Hepatocyte (in vitro differentiated cells): ENCODE data around the gene KIRREL3. TPM values are rescaled to one million over a fixed set of nuclear protein-coding genes. Genes with fewer than 3 reads are reported as not detected.

ENCODE experiments used
- DNase-seq: peaks from one replicate; pipeline ENCODE4 v3.0.0-alpha.2; 2016; ENCODE audit warnings: low spot score
- H2AFZ ChIP-seq: fragments of 200-600 bp; sonication (generic); 2 replicates; pipeline ENCODE4 v1.6.0; 2016; ENCODE audit warnings: antibody characterized with exemption, mild to moderate bottlenecking
- H3K27ac ChIP-seq: fragments of 200-600 bp; sonication (generic); 2 replicates; pipeline ENCODE4 v1.5.1; 2016; ENCODE audit warnings: mild to moderate bottlenecking
- H3K27me3 ChIP-seq: fragments of 200-600 bp; sonication (generic); 2 replicates; pipeline ENCODE4 v1.6.1; 2016
- H3K36me3 ChIP-seq: fragments of 200-600 bp; sonication (generic); replicated peaks from 2 replicates; pipeline ENCODE4 v1.5.1; 2016; ENCODE audit warnings: low read depth; ENCODE audit not compliant: insufficient read depth
- H3K4me1 ChIP-seq: fragments of 200-600 bp; sonication (generic); 2 replicates; pipeline ENCODE4 v1.5.1; 2016; ENCODE audit warnings: mild to moderate bottlenecking, moderate library complexity; ENCODE audit not compliant: insufficient read depth
- H3K4me2 ChIP-seq: fragments of 200-600 bp; sonication (generic); 2 replicates; pipeline ENCODE4 v1.6.0; 2016
- H3K4me3 ChIP-seq: fragments of 200-600 bp; sonication (generic); 2 replicates; pipeline ENCODE4 v1.5.1; 2016; ENCODE audit warnings: mild to moderate bottlenecking
- H3K79me2 ChIP-seq: fragments of 200-600 bp; sonication (generic); 2 replicates; pipeline ENCODE4 v1.6.0; 2017; ENCODE audit warnings: mild to moderate bottlenecking
- H3K9me2 ChIP-seq: fragments of 200-600 bp; sonication (generic); replicated peaks from 2 replicates; pipeline ENCODE4 v1.6.0; 2017; ENCODE audit warnings: mild to moderate bottlenecking; ENCODE audit not compliant: insufficient read depth
- H3K9me3 ChIP-seq: fragments of 200-600 bp; sonication (generic); 2 replicates; pipeline ENCODE4 v1.5.1; 2016; ENCODE audit warnings: low read depth, mild to moderate bottlenecking
- H4K20me1 ChIP-seq: fragments of 200-600 bp; sonication (generic); 2 replicates; pipeline ENCODE4 v1.6.0; 2016; ENCODE audit warnings: mild to moderate bottlenecking; ENCODE audit not compliant: insufficient read depth, poor library complexity, severe bottlenecking
- EZH2 ChIP-seq: fragments of 200-600 bp; sonication (generic); IDR thresholded peaks from 2 replicates; pipeline ENCODE4 v1.6.1; 2016; ENCODE audit warnings: antibody characterized with exemption, mild to moderate bottlenecking, borderline replicate concordance
- EZH2phosphoT487 ChIP-seq: fragments of 200-600 bp; sonication (generic); IDR thresholded peaks from one replicate; pipeline ENCODE4 v1.6.1; 2018; ENCODE audit warnings: antibody characterized with exemption, mild to moderate bottlenecking, low read depth, moderate library complexity; ENCODE audit not compliant: unreplicated experiment, severe bottlenecking
- WGBS: methylation state at CpG from one replicate; pipeline ENCODE4 v1.1.6; 2016; ENCODE audit warnings: low lambda C conversion rate; ENCODE audit errors: missing lambda C conversion rate; 5-methylcytosine and 5-hydroxymethylcytosine counted together
- polyA plus RNA-seq: library from polyadenylated mRNA; unstranded; fragments of >200 nt; fragmentation: Nextera tagmentation; extraction: Ambion mirVana; gene quantifications from 2 replicates; pipeline ENCODE4 v1.2.1, GENCODE V29; 2016
- total RNA-seq: library from RNA; depleted of rRNA; stranded (reverse); fragments of >200 nt; gene quantifications from 2 replicates; pipeline ENCODE4 v1.2.3, GENCODE V29; 2014
- TF ChIP-seq, protein P1 (sequence below): fragments of 200-600 bp; sonication (generic); IDR thresholded peaks from 2 replicates; pipeline ENCODE4 v1.5.1; 2016; ENCODE audit warnings: antibody characterized with exemption, mild to moderate bottlenecking; ENCODE audit not compliant: poor library complexity

Gene KIRREL3
- total and polyA plus RNA-seq, 2 experiments from 2014 or later: 0.33 to 0.86 TPM

DNA sequence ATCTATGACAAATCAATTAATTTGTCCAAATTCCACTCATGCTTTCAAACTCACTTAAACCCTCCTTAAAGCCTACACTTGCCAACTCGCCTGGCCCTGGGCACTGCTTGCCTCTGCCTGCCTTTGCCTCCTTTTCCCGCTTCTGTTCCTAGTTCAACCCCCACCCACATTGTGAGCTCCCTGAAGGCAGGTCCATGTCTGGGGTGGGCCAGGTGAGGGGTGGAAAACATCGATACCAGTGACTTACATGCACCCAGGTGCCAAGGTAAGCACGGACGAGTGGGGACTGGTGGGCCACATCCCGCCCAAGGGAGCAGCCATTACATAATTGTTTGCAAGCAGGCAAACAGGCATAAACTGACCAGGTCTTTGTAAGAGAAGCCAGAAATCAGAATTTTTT lies 498.9 kb downstream of the KIRREL3 start:
- Histone ChIP-seq H2AFZ (no peak overlapping the region), H3K79me2 (no peaks in the 10 kb centered on the region), H3K36me3 (no peaks in the 10 kb centered on the region), H3K9me3 (no peaks in the 10 kb centered on the region), H3K4me1 (no peaks in the 10 kb centered on the region), H3K9me2 (no peaks in the 10 kb centered on the region), H3K4me2 (no peak overlapping the region), H4K20me1 (no peaks in the 10 kb centered on the region), H3K27ac (no peak overlapping the region), H3K27me3 (peaks cover 44% of the 10 kb centered on the region), H3K4me3 (no peak overlapping the region)
- no peak for TF ChIP-seq EZH2
- no peak for TF ChIP-seq EZH2phosphoT487
- TF ChIP-seq, protein P1, sequence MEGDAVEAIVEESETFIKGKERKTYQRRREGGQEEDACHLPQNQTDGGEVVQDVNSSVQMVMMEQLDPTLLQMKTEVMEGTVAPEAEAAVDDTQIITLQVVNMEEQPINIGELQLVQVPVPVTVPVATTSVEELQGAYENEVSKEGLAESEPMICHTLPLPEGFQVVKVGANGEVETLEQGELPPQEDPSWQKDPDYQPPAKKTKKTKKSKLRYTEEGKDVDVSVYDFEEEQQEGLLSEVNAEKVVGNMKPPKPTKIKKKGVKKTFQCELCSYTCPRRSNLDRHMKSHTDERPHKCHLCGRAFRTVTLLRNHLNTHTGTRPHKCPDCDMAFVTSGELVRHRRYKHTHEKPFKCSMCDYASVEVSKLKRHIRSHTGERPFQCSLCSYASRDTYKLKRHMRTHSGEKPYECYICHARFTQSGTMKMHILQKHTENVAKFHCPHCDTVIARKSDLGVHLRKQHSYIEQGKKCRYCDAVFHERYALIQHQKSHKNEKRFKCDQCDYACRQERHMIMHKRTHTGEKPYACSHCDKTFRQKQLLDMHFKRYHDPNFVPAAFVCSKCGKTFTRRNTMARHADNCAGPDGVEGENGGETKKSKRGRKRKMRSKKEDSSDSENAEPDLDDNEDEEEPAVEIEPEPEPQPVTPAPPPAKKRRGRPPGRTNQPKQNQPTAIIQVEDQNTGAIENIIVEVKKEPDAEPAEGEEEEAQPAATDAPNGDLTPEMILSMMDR: no peak
- 84% methylated on average over 6 of the region's 6 CpGs for WGBS
- DNase-seq: no peak

DNA sequence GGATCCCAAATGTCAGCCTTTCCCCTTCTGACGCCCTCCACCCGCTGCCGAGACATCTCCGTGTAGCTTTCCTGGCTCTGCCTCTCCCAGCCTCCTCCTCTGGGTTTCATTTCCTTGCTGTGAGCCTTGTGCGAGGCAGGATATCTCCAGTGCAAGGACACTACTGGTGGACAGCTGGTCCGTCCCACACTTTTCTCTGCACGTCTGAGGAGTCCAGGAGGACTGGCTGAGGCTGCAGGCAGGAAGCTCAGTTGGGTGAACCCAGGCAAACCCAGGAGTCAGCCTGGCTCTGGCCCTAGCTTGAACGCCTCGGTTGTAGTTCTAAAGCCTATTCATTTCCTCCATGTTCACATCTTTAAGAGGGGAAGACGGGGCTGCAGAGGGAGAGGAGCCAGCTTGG lies 499.6 kb downstream of the KIRREL3 start:
- Histone ChIP-seq H3K27me3 (peaks cover 44% of the 10 kb centered on the region), H3K4me2 (no peak overlapping the region), H3K9me2 (no peaks in the 10 kb centered on the region), H3K79me2 (no peaks in the 10 kb centered on the region), H3K4me3 (no peak overlapping the region), H3K4me1 (no peaks in the 10 kb centered on the region), H2AFZ (no peak overlapping the region), H4K20me1 (no peaks in the 10 kb centered on the region), H3K27ac (no peak overlapping the region), H3K9me3 (no peaks in the 10 kb centered on the region), H3K36me3 (no peaks in the 10 kb centered on the region)
- no peak for TF ChIP-seq EZH2phosphoT487
- TF ChIP-seq, protein P1: no peak
- TF ChIP-seq EZH2: no peak
- DNase-seq: no peak
- WGBS: 82% methylated on average over 10 of the region's 10 CpGs

DNA sequence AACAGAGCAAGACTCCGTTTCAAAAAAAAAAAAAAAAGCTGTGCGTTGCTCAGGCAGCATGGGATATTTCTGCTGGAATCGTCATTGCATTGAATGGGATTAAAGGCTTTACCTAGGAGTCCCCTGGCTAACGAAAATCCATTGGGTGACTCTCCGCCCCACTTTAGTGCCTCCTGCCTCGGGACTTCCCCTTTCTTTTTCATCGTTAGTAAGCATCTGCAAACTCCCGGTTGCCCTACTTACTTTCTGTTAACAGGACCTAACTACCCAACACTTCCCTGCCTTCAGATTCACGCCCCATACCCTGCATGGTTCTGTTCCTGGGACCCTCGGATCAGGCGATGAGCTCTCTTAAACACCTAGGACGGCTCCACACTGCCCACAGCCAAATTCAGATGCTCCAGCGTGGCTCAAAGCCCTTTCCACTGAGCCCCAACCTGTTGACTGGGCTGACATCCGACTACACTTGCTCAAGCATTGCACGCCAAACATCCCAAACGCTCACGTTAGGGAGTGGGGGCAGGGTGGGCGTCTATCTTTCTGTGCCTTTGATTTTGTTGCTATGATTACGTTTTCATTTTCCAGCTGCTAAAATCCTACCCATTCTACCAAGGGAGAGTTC lies 501.3 kb downstream of the KIRREL3 start:
- no peaks in the 10 kb centered on the region for H3K79me2 ChIP-seq
- no peak for DNase-seq
- no peaks in the 10 kb centered on the region for H3K9me3 ChIP-seq
- no peaks in the 10 kb centered on the region for H4K20me1 ChIP-seq
- H3K4me3 ChIP-seq: no peak overlapping the region
- H3K36me3 ChIP-seq: no peaks in the 10 kb centered on the region
- WGBS: 75% methylated on average over 19 of the region's 19 CpGs
- H3K4me1 ChIP-seq: no peaks in the 10 kb centered on the region
- peaks cover 43% of the 10 kb centered on the region for H3K27me3 ChIP-seq
- TF ChIP-seq, protein P1: no peak
- no peak for TF ChIP-seq EZH2
- no peak for TF ChIP-seq EZH2phosphoT487
- H2AFZ ChIP-seq: no peak overlapping the region
- H3K9me2 ChIP-seq: no peaks in the 10 kb centered on the region
- no peak overlapping the region for H3K4me2 ChIP-seq
- H3K27ac ChIP-seq: no peak overlapping the region

DNA sequence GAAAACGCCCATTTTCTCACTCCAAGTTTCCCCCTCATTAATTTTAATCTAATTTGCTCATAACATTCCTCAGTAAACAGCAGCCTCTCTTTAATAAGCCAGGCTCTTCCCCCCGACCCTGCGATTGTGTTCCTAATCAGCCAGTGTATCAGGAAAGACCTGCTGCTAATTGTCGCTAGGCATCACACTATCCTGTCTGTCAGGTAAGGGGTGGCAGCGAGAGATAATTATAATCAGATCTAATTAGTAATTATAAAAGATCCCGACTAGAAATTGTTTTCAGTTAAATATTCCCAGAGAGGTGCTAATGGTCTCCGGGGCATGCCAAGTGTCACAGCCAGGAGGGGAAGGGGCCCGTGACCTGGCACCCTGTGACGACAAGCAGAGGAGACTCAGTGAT lies 502.3 kb downstream of the KIRREL3 start:
- no peak overlapping the region for H3K4me2 ChIP-seq
- no peak overlapping the region for H3K4me3 ChIP-seq
- TF ChIP-seq EZH2phosphoT487 (no peak), EZH2 (no peak)
- TF ChIP-seq, protein P1: no peak
- no peaks in the 10 kb centered on the region for H3K9me2 ChIP-seq
- H2AFZ ChIP-seq: no peak overlapping the region
- no peaks in the 10 kb centered on the region for H3K4me1 ChIP-seq
- no peaks in the 10 kb centered on the region for H4K20me1 ChIP-seq
- H3K36me3 ChIP-seq: no peaks in the 10 kb centered on the region
- H3K79me2 ChIP-seq: no peaks in the 10 kb centered on the region
- H3K27ac ChIP-seq: no peak overlapping the region
- 53% methylated on average over 9 of the region's 9 CpGs for WGBS
- no peak for DNase-seq
- peaks cover 36% of the 10 kb centered on the region for H3K27me3 ChIP-seq
- H3K9me3 ChIP-seq: no peaks in the 10 kb centered on the region
